HG03045 (cell line): Measurements from ENCODE around the gene CTNNA3.

ENCODE experiments used
- ATAC-seq: cut with Tn5 transposase; IDR thresholded peaks from one replicate; pipeline ENCODE4 v1.9.1; 2021; ENCODE audit warnings: mild to moderate bottlenecking, moderate library complexity; ENCODE audit not compliant: unreplicated experiment

Gene CTNNA3

GRCh38 chr10:66980246-66980815, 715.7 kb downstream of the CTNNA3 start:
- no peak for ATAC-seq

GRCh38 chr10:66964946-66965345, 731.0 kb downstream of the CTNNA3 start:
- ATAC-seq = no peak

GRCh38 chr10:66958466-66958865, 737.5 kb downstream of the CTNNA3 start:
- ATAC-seq = no peak

GRCh38 chr10:66951896-66952295, 744.1 kb downstream of the CTNNA3 start:
- ATAC-seq = no peak

- ATAC-seq = no peak
These were observed 752.4 kb downstream of the CTNNA3 start for GRCh38 chr10:66943590-66943989.

- no peak for ATAC-seq
These were observed 753.6 kb downstream of the CTNNA3 start for GRCh38 chr10:66942407-66942806.

- ATAC-seq = no peak
These were observed 754.5 kb downstream of the CTNNA3 start for GRCh38 chr10:66941491-66941890.

GRCh38 chr10:66940965-66941364, 755.0 kb downstream of the CTNNA3 start:
- no peak for ATAC-seq

- no peak for ATAC-seq
These were observed 761.3 kb downstream of the CTNNA3 start for GRCh38 chr10:66934711-66935110.

- ATAC-seq = no peak
These were observed 764.0 kb downstream of the CTNNA3 start for GRCh38 chr10:66931949-66932343.

- ATAC-seq = no peak
These were observed 764.6 kb downstream of the CTNNA3 start for GRCh38 chr10:66931340-66931948.

GRCh38 chr10:66929375-66929774, 766.6 kb downstream of the CTNNA3 start:
- ATAC-seq = no peak

GRCh38 chr10:66928776-66929175, 767.2 kb downstream of the CTNNA3 start:
- no peak for ATAC-seq

GRCh38 chr10:66927971-66928770, 767.8 kb downstream of the CTNNA3 start:
- ATAC-seq = no peak

- ATAC-seq = no peak
These were observed 768.6 kb downstream of the CTNNA3 start for GRCh38 chr10:66927251-66927935.

GRCh38 chr10:66926841-66927240, 769.2 kb downstream of the CTNNA3 start:
- ATAC-seq = no peak

- peak; percentile 100 for ATAC-seq
These were observed 769.9 kb downstream of the CTNNA3 start, which contains the start of gene LRRTM3 for GRCh38 chr10:66925896-66926715. TSS of gene LRRTM3 (plus strand) at chr10:66926036.

GRCh38 chr10:66925373-66925772, 770.6 kb downstream of the CTNNA3 start:
- ATAC-seq = no peak

- ATAC-seq = no peak
These were observed 771.2 kb downstream of the CTNNA3 start for GRCh38 chr10:66924674-66925345.

- ATAC-seq = no peak
These were observed 776.7 kb downstream of the CTNNA3 start for GRCh38 chr10:66919248-66919647.
